Stimulated activated naive B cell treated with anti-CD40 and anti-IgM and Interleukin-4, amounts not matched to agents 10 μg/mL and 1 μg/mL and 100 μg/mL, for 72 hours (primary cell): ENCODE measurements around the gene DUS1L.

Experiments
- ATAC-seq, 2 donors: fragments of 150-1000 bp; cut with Tn5 transposase; replicated peaks; 2 replicates each; pipeline ENCODE4 v1.10.0; 2021; ENCODE audit warnings: moderate library complexity in 1 of 2
- DNase-seq: peaks from one replicate; pipeline ENCODE4 v3.0.0; 2021
- H3K27ac Mint-ChIP-seq: one replicate; pipeline ENCODE4 v1.8.0; 2022; ENCODE audit warnings: mild to moderate bottlenecking, mixed read lengths
- H3K27me3 Mint-ChIP-seq, 2 donors: one replicate each; pipeline ENCODE4 v1.8.0; 2022; ENCODE audit warnings: mixed read lengths in 2 of 2
- H3K36me3 Mint-ChIP-seq, 2 donors: one replicate each; pipeline ENCODE4 v1.8.0; 2022; ENCODE audit warnings: mixed read lengths in 2 of 2, mild to moderate bottlenecking in 1 of 2
- H3K4me1 Mint-ChIP-seq, 2 donors: one replicate each; pipeline ENCODE4 v1.8.0; 2022; ENCODE audit warnings: mixed read lengths in 2 of 2, mild to moderate bottlenecking in 1 of 2
- H3K4me3 Mint-ChIP-seq, 2 donors: one replicate each; pipeline ENCODE4 v1.8.0; 2022; ENCODE audit warnings: mild to moderate bottlenecking in 2 of 2, mixed read lengths in 2 of 2, moderate library complexity in 1 of 2
- H3K9me3 Mint-ChIP-seq, 2 donors: one replicate each; pipeline ENCODE4 v1.8.0; 2022; ENCODE audit warnings: mixed read lengths in 2 of 2, mild to moderate bottlenecking in 1 of 2

The DUS1L gene

DNA sequence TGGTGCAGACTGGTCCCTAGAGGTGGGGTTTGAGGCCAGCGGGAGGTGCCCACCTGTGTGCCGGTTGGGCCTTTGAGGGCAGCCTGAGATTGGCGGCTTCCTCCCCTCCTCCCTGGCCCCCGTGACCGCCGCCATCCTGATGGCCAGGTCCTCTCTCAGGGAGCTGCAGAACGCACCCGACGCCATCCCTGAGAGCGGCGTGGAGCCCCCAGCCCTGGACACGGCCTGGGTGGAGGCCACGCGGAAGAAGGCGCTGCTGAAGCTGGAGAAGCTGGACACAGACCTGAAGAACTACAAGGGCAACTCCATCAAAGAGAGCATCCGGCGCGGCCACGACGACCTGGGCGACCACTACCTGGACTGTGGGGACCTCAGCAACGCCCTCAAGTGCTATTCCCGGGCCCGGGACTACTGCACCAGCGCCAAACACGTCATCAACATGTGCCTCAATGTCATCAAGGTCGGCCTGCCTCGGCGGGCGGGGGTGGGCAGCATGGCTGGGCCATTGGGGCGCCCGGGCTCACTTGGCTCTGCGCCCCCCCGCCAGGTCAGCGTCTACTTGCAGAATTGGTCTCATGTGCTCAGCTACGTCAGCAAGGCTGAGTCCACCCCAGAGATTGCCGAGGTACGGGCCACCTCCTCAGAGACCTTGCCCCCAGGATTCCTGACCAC is 11.1 kb downstream of the DUS1L start:
- no peak for ATAC-seq

DNA sequence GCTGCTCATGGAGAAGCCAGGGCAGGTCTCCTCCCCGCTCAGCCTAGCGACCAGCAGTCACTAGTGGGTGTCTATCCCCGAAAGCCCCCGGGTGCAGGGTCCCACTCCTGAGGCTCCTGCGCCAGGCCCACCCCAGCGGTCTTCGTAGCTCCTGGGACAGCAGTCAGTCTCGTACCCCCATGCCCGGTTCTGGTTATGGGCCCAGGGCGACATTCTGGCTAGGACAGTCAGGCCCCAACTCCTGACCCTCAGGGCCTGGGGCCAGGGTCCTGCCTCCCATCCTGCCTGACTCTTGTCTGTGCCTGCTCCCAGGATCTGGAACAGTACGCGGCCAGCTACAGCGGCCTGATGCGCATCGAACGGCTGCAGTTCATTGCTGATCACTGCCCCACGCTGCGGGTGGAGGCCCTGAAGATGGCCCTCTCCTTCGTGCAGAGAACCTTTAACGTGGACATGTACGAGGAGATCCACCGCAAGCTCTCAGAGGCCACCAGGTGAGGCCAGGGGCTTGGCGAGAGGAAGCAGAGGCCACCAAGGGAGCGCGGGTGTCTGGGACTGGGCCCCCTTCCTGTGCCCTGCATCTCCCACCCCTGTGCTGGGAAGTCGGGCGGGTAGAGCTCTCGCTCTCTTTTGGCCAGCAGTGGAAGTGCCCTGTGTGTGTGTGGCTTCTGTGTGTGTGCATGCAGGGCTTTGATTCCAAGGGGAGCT is 11.9 kb downstream of the DUS1L start:
- Mint-ChIP-seq H3K27ac (no peak overlapping the region), H3K27me3 (no peaks in the 10 kb centered on the region), H3K4me3 (peak overlapping the region; percentile 77 to 91), H3K4me1 (peaks cover 19 to 32% of the 10 kb centered on the region in 2 donors), H3K9me3 (no peaks in the 10 kb centered on the region), H3K36me3 (peaks cover 18 to 26% of the 10 kb centered on the region in 2 donors)
- no peak for ATAC-seq
- DNase-seq: no peak

More for the DNA sequence above, 11.1 kb downstream of the DUS1L start:
- no peaks in the 10 kb centered on the region for H3K9me3 Mint-ChIP-seq
- DNase-seq: no peak
- peaks cover 19 to 32% of the 10 kb centered on the region in 2 donors for H3K4me1 Mint-ChIP-seq
- H3K27me3 Mint-ChIP-seq: no peaks in the 10 kb centered on the region
- peaks cover 19 to 26% of the 10 kb centered on the region in 2 donors for H3K36me3 Mint-ChIP-seq
- H3K27ac Mint-ChIP-seq: peak overlapping the region; percentile 31
- H3K4me3 Mint-ChIP-seq: peak overlapping the region in 1 of 2 donors; percentile 36

DNA sequence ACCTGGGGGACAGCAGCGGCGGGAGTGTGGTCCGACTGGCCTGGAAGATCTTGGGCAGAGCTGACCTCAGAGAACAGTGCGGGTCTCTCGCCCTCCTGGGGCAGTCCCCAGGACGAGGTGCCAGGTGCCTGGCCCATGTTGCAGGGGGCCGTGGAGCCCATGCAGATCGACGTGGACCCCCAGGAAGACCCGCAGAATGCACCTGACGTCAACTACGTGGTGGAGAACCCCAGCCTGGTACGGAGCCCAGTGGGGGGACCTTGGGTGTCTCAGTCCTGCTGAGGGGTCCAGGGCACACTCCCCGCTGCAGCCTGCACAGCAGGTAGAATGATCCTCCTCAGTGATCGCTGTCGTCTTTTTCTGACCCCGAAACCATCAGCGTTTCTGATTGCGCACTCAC is 12.5 kb downstream of the DUS1L start:
- Mint-ChIP-seq H3K36me3 (peaks cover 17 to 26% of the 10 kb centered on the region in 2 donors), H3K27me3 (no peaks in the 10 kb centered on the region), H3K27ac (no peak overlapping the region), H3K4me1 (peaks cover 19 to 32% of the 10 kb centered on the region in 2 donors), H3K9me3 (no peaks in the 10 kb centered on the region), H3K4me3 (peak overlapping the region; percentile 77 to 91)
- DNase-seq: no peak
- ATAC-seq: no peak

DNA sequence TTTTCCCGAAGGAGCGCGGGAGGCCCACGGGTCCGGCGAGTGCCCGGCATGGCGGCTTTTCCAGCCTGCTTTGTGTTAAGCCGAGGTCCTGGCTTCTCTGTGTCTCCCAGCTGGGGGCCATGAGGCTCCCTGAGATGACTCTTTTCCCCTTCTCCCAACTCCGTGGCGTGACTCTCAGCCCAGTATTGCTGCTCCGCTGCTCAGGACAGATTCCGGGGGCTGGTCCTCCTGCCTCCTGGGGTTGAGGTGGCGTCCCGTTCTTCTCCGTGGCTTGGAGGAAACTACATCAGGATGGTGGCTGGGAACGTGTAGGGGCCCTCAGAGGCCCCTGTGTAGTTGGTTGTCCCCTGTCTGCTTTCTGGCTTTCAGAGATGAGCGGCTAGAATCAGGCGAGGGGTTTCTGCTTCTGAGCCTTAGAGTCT is 13.0 kb downstream of the DUS1L start:
- H3K36me3 Mint-ChIP-seq: peaks cover 16 to 23% of the 10 kb centered on the region in 2 donors
- no peak overlapping the region for H3K27ac Mint-ChIP-seq
- no peaks in the 10 kb centered on the region for H3K27me3 Mint-ChIP-seq
- peak overlapping the region; percentile 77 to 91 for H3K4me3 Mint-ChIP-seq
- DNase-seq: no peak
- H3K4me1 Mint-ChIP-seq: peaks cover 19 to 35% of the 10 kb centered on the region in 2 donors
- ATAC-seq: no peak
- no peaks in the 10 kb centered on the region for H3K9me3 Mint-ChIP-seq

DNA sequence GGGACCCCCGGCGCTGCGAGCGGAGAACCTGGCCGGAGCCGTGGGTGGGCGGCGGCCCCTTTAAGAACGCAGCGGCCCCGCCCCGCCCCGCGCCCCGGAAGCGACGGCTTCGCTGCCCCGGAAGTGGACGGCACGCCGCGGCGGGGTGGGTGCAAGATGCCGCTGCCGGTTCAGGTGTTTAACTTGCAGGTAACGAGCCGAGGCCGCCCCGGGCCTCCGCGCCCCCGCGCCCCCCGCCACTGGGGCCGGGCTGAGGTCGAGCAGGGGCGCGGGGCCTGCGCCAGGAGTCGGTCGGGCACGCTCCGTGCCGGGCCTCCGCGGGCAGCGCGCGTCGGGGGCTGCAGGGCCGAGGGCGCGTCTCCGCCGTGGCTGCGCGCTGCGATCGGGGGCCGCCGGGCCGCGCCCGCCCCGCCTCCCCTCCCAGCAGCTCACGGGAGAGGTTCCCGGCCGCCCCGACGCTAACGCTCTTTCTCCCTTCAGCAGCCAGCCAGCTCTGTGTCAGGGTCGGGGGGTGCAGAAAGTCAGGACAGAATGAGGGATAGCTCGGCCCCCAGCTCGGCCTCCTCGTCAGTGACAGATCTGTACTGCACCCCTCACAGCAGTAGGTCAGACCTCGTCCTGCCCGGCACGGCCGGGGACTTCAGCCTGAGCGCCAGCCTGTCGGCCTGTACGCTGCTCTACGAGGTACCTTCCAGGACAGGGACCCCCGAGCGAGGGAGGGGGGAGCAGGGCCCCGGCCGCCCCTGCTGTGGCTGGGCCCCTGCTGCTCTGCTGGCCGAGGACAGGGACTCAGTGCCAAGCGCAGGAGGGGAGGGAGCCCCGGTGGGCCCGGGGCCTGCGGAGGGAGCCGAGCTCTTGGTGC is 13.6 kb downstream of the DUS1L start, which contains the start of the genes GPS1 and RFNG:
Gene GPS1 (plus strand): TSS at position 123 of the 862 bp plus-strand sequence. CDS start 34 bp downstream, at position 157.
Gene RFNG (minus strand): TSS at position 36 of the 862 bp plus-strand sequence. CDS start 45 bp downstream, outside the sequence.
- Mint-ChIP-seq H3K4me3 (peak within 1 kb of the TSS; percentile 90 to 91), H3K27ac (peak within 1 kb of the TSS; percentile 94), H3K4me1 (peaks cover 23 to 39% of the 10 kb centered on the region in 2 donors), H3K27me3 (no peaks in the 10 kb centered on the region), H3K9me3 (no peaks in the 10 kb centered on the region), H3K36me3 (peaks cover 21 to 28% of the 10 kb centered on the region in 2 donors)
- DNase-seq: peak; percentile 68
- ATAC-seq: peak; percentile 91 to 94

DNA sequence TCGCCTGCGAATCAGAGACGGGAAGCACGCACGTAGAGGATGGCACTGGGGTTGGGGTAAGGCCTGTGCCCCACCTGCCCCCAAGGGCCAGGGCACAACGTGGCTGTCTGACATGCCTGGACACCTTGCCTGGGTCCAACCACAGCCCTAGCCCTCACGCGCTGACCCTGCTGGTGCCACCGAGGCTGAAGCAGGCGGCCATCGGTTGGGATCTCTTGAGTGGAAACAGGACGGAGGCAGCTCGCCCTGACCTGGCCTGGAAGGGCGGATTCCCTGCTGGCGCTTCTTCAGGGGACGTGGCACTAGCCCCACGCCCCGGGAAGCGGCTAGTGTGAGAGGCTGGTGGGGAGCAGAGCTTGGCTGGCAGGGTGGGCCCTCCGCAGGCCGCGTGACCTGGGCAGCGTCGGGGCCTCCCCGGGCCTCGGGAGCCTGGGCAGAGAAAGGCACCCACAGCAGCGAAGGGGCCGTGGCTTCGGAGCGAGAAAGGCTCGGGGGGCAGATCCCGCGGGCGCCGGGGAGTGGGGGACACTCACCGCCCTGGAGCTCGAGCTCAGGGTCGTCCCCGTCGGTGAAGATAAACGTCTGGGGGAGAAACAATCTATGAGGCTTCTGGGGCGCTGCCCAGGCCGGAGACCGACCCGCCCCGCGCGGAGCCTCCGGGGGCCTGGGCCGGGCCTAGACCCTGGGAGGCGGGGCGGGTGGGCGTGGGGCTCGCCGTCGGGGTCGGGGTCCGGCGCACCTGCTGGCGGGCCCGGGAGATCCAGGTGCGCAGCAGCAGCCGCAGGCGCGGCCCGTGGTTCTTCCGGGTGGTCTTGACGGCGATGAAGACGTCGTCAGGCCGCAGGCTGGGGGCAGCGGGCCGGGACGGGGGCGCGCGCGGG is 14.6 kb downstream of the DUS1L start:
- peak; percentile 26 to 29 for ATAC-seq
- H3K4me1 Mint-ChIP-seq: peaks cover 23 to 39% of the 10 kb centered on the region in 2 donors

DNA sequence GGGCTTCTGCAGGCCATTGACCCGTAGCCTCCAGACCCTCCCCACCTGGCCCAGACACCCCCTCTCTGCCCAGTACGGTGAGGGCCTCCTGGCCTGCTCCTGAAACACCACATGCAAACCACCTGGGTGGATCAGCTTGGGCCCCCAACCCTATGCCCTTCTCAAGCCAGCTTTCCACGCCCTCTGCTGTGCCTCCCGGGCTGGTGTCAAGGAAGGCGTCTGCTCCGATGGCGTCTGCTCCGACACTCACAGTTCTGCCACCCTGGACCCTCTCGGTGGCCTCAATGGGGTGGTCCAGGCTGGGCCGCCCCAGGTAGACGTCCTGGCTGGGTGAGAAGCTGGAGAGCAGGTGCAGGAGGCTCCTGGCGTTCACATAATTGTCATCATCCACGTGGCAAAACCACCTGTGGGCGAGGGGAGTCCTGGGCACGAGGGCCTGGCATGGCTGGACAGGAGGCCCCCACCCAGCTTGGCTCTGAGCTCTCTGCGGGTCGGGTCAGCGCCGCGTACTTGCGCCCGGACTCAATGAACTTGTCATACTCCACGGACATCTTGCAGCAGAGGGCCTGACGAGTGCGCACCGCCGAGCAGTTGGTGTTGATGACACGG is 15.3 kb downstream of the DUS1L start:
- ATAC-seq (no peak), DNase-seq (no peak)
- H3K4me1 Mint-ChIP-seq: peaks cover 23 to 39% of the 10 kb centered on the region in 2 donors
- no peaks in the 10 kb centered on the region for H3K27me3 Mint-ChIP-seq
- no peaks in the 10 kb centered on the region for H3K9me3 Mint-ChIP-seq
- H3K27ac Mint-ChIP-seq: no peak overlapping the region
- peak overlapping the region; percentile 88 to 91 for H3K4me3 Mint-ChIP-seq
- H3K36me3 Mint-ChIP-seq: peaks cover 17 to 23% of the 10 kb centered on the region in 2 donors

More for the DNA sequence above, 14.6 kb downstream of the DUS1L start:
- Mint-ChIP-seq H3K4me3 (peak overlapping the region; percentile 88 to 91), H3K9me3 (no peaks in the 10 kb centered on the region), H3K27ac (peak overlapping the region; percentile 94), H3K27me3 (no peaks in the 10 kb centered on the region), H3K36me3 (peaks cover 18 to 26% of the 10 kb centered on the region in 2 donors)
- DNase-seq: no peak

DNA sequence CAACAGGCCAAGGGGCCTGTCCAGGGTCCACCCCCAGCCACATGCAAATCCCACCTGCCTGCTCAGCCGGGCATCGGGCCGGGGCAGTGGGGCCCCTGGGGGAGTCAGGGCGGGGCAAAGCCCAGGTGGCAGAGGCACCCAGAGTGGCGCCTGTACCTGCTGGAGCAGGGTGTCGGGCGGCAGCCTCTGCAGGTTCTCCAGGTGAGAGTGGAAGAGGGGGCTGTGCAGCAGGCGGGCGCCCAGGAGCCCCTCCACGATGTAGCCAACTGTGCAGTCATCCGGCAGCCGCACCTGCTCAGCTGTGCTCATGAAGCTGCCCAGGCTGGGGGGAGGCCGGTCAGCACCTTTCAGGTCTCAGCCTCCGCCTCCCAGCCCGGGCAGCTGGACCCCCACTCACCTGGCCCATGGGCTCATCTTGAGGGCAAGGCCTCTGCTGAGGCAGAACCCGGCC is 16.1 kb downstream of the DUS1L start:
- DNase-seq (no peak), ATAC-seq (no peak)
- Mint-ChIP-seq H3K4me3 (no peak overlapping the region), H3K27me3 (no peaks in the 10 kb centered on the region), H3K36me3 (peaks cover 14 to 18% of the 10 kb centered on the region in 2 donors), H3K27ac (no peak overlapping the region), H3K9me3 (no peaks in the 10 kb centered on the region), H3K4me1 (peaks cover 19 to 39% of the 10 kb centered on the region in 2 donors)

DNA sequence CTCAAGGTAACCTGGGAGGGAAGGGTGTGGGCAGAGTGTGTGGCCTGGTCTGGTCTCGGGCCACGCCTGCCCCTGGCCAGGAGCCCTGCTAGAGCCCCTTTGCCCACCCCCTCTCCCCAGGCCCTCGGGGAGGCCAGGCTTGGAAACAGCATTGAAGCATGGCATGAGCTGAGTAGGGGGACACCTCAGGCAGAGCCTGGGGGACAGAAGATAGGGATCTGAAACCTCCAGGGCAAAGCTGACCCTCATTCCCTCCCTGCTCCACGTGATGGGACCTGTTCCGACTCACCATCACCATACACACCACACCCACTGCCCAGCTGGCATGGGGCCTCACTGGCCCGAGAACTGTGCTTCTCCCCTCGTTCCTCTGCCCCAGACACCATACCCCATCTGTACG is 16.5 kb downstream of the DUS1L start:
- Mint-ChIP-seq H3K27ac (no peak overlapping the region), H3K27me3 (no peaks in the 10 kb centered on the region)

DNA sequence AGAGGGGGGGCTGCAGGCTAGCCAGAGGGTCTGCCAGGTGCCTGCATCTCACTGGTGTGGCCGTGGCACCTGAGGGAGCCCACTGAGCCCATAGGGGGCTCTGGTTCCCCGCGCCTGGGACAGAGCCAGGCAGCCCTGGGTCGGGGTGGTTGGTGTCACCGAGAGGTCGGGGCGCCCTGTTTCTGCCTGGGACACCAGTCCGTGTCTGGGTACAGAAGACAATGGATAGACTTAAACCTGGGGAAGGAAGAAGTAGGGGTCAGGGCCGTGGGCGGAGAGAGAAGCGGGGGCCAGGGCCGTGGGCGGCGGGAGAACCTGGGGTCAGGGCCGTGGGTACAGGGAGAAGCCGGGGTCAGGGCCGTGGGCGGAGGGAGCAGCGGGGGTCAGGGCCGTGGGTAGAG is 17.0 kb downstream of the DUS1L start:
- no peak for ATAC-seq
- Mint-ChIP-seq H3K27me3 (no peaks in the 10 kb centered on the region), H3K9me3 (no peaks in the 10 kb centered on the region), H3K36me3 (peaks cover 14 to 18% of the 10 kb centered on the region in 2 donors), H3K4me1 (peaks cover 19 to 29% of the 10 kb centered on the region in 2 donors), H3K27ac (no peak overlapping the region), H3K4me3 (no peak overlapping the region)
- no peak for DNase-seq

More for the DNA sequence above, 16.5 kb downstream of the DUS1L start:
- Mint-ChIP-seq H3K36me3 (peaks cover 14 to 18% of the 10 kb centered on the region in 2 donors), H3K4me1 (peaks cover 19 to 35% of the 10 kb centered on the region in 2 donors), H3K9me3 (no peaks in the 10 kb centered on the region), H3K4me3 (no peak overlapping the region)
- DNase-seq: no peak
- ATAC-seq: no peak

DNA sequence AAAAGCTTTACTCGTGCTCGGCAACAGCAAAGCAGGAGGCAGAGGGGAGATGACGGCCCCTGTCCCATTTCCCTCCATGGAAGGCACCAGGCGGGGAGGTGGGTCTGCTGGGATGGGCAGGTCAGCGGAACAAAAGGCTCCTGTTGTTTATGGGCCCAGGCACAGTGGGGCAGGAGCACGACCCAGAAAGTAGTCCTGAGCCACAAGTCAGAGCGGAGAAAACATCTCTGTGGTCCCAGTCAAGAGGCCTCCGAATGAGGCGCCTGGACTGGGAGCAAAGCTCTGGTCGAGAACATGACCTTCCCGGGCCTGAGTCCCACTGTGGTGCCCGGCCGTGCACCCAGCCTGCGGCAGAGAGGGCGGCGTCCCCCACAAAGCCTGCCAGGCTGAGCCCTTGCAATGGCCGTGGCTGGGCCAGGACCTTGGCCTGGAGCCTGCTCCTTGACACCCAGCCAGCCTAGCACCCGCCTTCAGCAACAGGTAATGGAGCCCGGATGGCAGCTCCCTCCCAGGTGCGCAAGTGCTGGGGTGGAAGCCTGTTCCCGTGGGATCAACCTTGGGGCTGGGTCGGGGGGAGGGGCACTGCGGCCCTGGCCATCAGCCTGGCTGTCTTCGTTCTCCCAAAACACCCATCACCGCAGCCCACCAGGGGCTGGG is 17.6 kb downstream of the DUS1L start:
- Mint-ChIP-seq H3K9me3 (no peaks in the 10 kb centered on the region), H3K27ac (no peak overlapping the region)

DNA sequence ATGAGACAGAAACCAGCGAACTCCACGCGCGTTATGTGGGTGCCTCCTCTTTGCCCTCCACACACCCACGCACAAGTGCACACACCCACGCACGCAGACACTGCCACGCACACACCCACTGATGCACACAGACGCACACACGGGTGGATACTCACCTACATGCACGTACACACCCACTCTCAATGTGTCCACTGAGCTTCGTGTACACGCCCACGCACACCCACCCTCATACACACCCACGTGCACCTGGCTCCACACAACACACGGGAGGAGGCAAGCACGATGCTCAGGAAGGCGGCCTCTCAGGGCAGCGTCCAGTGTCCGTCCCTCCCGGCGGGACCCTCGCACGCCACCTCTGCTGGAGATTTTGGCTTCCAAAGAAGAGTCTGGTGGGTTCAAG is 18.2 kb downstream of the DUS1L start:
- Mint-ChIP-seq H3K36me3 (peaks cover 14 to 18% of the 10 kb centered on the region in 2 donors), H3K4me3 (no peak overlapping the region), H3K27me3 (no peaks in the 10 kb centered on the region), H3K27ac (no peak overlapping the region), H3K4me1 (peaks cover 13 to 19% of the 10 kb centered on the region in 2 donors), H3K9me3 (no peaks in the 10 kb centered on the region)
- DNase-seq (no peak), ATAC-seq (no peak)

More for the DNA sequence above, 17.6 kb downstream of the DUS1L start:
- H3K36me3 Mint-ChIP-seq: peaks cover 14 to 18% of the 10 kb centered on the region in 2 donors
- DNase-seq: no peak
- H3K4me3 Mint-ChIP-seq: no peak overlapping the region
- no peak for ATAC-seq
- no peaks in the 10 kb centered on the region for H3K27me3 Mint-ChIP-seq
- peaks cover 16 to 24% of the 10 kb centered on the region in 2 donors for H3K4me1 Mint-ChIP-seq
